Measurements from ENCODE around the gene SLC1A5. TPM values are rescaled to one million over a fixed set of nuclear protein-coding genes. Genes with fewer than 3 reads are reported as not detected.

Gene SLC1A5
- total RNA-seq, 2 experiments from 2014 or later = 176 to 178 TPM

Other genes starting within 250 kb of the SLC1A5 start
- gene CALM3, start 187.3 kb downstream of the SLC1A5 start, total RNA-seq = 100 to 1,000 TPM; 646 to 682 TPM
- gene PTGIR, start 163.5 kb downstream of the SLC1A5 start, total RNA-seq = 10 to 100 TPM in 1 of 2 experiments, 1 to 10 TPM in 1; 8.8 to 10.4 TPM
- not detected for gene GNG8, start 152.4 kb downstream of the SLC1A5 start, total RNA-seq
- gene DACT3, start 127.4 kb downstream of the SLC1A5 start, total RNA-seq = under 1 TPM; 0.42 TPM
- 100 to 1,000 TPM; 161 to 166 TPM for gene PRKD2, start 71.5 kb downstream of the SLC1A5 start, total RNA-seq
- 10 to 100 TPM; 15.3 to 18.4 TPM for gene FKRP, start 42.5 kb downstream of the SLC1A5 start, total RNA-seq
- 10 to 100 TPM; 79.6 to 90.2 TPM for gene STRN4, start 42.1 kb downstream of the SLC1A5 start, total RNA-seq
- gene AP2S1, start 62.3 kb upstream of the SLC1A5 start, total RNA-seq = 100 to 1,000 TPM; 151 to 154 TPM
- 10 to 100 TPM; 23.9 to 24.1 TPM for gene ARHGAP35, start 72.4 kb upstream of the SLC1A5 start, total RNA-seq
- gene NPAS1, start 231.2 kb upstream of the SLC1A5 start, total RNA-seq = not detected